ENCODE results near the gene RIOK1. TPM values are rescaled to one million over a fixed set of nuclear protein-coding genes. Genes with fewer than 3 reads are reported as not detected.

Gene RIOK1
- total RNA-seq, 1 experiment from 2014 or later = 39.0 TPM

DNA sequence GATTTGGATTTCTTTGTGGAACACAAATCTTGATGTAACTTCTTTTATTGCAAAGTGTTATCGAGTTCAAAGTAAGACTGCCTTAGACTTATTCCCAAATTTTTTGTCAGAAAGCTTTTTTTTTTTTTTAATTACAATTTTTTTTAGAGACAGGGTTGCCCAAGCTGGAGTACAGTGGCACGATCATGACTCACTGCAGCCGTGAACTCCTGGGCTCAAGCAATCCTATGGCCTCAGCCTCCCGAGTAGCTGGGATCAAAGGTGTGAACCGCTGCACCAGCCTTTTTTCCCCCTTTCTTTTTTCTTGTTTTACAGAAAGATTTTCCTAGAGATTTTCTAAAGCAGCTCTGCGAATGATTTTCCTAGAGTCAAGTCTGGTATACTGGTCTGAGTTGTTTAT lies 2.8 kb downstream of the RIOK1 start:
- no peaks in the 10 kb centered on the region for H3K9me3 ChIP-seq (ENCODE audit: control insufficient read depth in 1 of 2, insufficient read depth in 1 of 2, low read depth in 1 of 2, low read length in 2 of 2)
- H3K4me3 ChIP-seq (replicated peaks in 1 of 2; ENCODE audit: low read depth in 1 of 2, low read length in 2 of 2) = no peak overlapping the region
- DNase-seq (ENCODE audit: low read depth, low spot score) = no peak
- no peak overlapping the region for H2AFZ ChIP-seq (ENCODE audit: low read depth, low read length, poor library complexity, severe bottlenecking)
- peaks cover 22 to 35% of the 10 kb centered on the region in 2 experiments; a peak in 3 of 4 replicates for H3K36me3 ChIP-seq (ENCODE audit: control insufficient read depth in 1 of 2, insufficient read depth in 2 of 2, low read length in 2 of 2)
- no peak for ATAC-seq
- intact Hi-C loops (cut with micrococcal nuclease) = loop anchor here (5.0 kb wide), 1 partner anchor 715 kb away; no protein-coding TSS in a partner anchor
- no peak overlapping the region for H3K9ac ChIP-seq (ENCODE audit: low read length)
- no peak for TF ChIP-seq POLR2A (IDR thresholded peaks at IDR 0.05; ENCODE audit: borderline replicate concordance, extremely low read depth, insufficient read depth, insufficient read length)
- no peak for TF ChIP-seq TCF7L2 (IDR thresholded peaks at IDR 0.05; ENCODE audit: borderline replicate concordance, extremely low read depth, insufficient read depth, insufficient read length)
- no peak for TF ChIP-seq RAD21 (IDR thresholded peaks at IDR 0.05; ENCODE audit: low read depth)
- no peak for TF ChIP-seq POLR2AphosphoS5 (IDR thresholded peaks at IDR 0.05; ENCODE audit: low read depth, low read length)
- no peak for TF ChIP-seq CBX3 (IDR thresholded peaks at IDR 0.05; ENCODE audit: low read depth)
- no peak for TF ChIP-seq CEBPB (IDR thresholded peaks at IDR 0.05; ENCODE audit: low read depth)
- TF ChIP-seq ZFX (IDR thresholded peaks at IDR 0.05) = no peak
- TF ChIP-seq, protein P1, sequence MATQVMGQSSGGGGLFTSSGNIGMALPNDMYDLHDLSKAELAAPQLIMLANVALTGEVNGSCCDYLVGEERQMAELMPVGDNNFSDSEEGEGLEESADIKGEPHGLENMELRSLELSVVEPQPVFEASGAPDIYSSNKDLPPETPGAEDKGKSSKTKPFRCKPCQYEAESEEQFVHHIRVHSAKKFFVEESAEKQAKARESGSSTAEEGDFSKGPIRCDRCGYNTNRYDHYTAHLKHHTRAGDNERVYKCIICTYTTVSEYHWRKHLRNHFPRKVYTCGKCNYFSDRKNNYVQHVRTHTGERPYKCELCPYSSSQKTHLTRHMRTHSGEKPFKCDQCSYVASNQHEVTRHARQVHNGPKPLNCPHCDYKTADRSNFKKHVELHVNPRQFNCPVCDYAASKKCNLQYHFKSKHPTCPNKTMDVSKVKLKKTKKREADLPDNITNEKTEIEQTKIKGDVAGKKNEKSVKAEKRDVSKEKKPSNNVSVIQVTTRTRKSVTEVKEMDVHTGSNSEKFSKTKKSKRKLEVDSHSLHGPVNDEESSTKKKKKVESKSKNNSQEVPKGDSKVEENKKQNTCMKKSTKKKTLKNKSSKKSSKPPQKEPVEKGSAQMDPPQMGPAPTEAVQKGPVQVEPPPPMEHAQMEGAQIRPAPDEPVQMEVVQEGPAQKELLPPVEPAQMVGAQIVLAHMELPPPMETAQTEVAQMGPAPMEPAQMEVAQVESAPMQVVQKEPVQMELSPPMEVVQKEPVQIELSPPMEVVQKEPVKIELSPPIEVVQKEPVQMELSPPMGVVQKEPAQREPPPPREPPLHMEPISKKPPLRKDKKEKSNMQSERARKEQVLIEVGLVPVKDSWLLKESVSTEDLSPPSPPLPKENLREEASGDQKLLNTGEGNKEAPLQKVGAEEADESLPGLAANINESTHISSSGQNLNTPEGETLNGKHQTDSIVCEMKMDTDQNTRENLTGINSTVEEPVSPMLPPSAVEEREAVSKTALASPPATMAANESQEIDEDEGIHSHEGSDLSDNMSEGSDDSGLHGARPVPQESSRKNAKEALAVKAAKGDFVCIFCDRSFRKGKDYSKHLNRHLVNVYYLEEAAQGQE (IDR thresholded peaks at IDR 0.05; ENCODE audit: low read depth) = no peak
- TF ChIP-seq, protein P2, sequence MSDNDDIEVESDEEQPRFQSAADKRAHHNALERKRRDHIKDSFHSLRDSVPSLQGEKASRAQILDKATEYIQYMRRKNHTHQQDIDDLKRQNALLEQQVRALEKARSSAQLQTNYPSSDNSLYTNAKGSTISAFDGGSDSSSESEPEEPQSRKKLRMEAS (IDR thresholded peaks at IDR 0.05) = no peak
- no peak for TF ChIP-seq ZNF274 (IDR thresholded peaks at IDR 0.05; ENCODE audit: low read depth, low read length)
- TF ChIP-seq SRF (IDR thresholded peaks at IDR 0.05; ENCODE audit: low read depth) = no peak
- no peak for TF ChIP-seq SP1 (IDR thresholded peaks at IDR 0.05; ENCODE audit: low read depth)
- no peak for TF ChIP-seq FOSL1 (IDR thresholded peaks at IDR 0.05; ENCODE audit: low read depth)
- no peak for TF ChIP-seq JUND (IDR thresholded peaks at IDR 0.05)
- TF ChIP-seq, protein P3, sequence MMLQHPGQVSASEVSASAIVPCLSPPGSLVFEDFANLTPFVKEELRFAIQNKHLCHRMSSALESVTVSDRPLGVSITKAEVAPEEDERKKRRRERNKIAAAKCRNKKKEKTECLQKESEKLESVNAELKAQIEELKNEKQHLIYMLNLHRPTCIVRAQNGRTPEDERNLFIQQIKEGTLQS (IDR thresholded peaks at IDR 0.05) = no peak
- no peak overlapping the region for H3K4me2 ChIP-seq (ENCODE audit: low read length)
- no peaks in the 10 kb centered on the region for H3K27me3 ChIP-seq (ENCODE audit: insufficient read depth, low read length)
- H3K79me2 ChIP-seq (ENCODE audit: insufficient read depth, low read length) = peaks cover 57% of the 10 kb centered on the region
- POLR2A ChIA-PET = no interaction called here
- CTCF ChIA-PET = no interaction called here
- H3K9me2 ChIP-seq (ENCODE audit: insufficient read depth) = no peaks in the 10 kb centered on the region
- H4K20me1 ChIP-seq (ENCODE audit: insufficient read depth) = no peaks in the 10 kb centered on the region
- RAD21 ChIA-PET (ENCODE audit: low non-redundant PET in 1 of 2, low total read pairs in 2 of 2, uncharacterized antibody in 2 of 2, unreplicated experiment in 2 of 2) = no interaction called here
- BruUV-seq (replicated peaks) = no TSS peak
- peaks cover 5 to 21% of the 10 kb centered on the region in 2 experiments; a peak in 3 of 4 replicates for H3K4me1 ChIP-seq (ENCODE audit: control insufficient read depth in 1 of 2, insufficient read depth in 2 of 2, low read length in 2 of 2)
- H3K27ac ChIP-seq (ENCODE audit: low read depth, low read length) = no peak overlapping the region
